Measurements from ENCODE around the gene DYRK3. TPM values are rescaled to one million over a fixed set of nuclear protein-coding genes. Genes with fewer than 3 reads are reported as not detected.
A peak's percentile ranks its signal among the peaks of the same experiment; 100 is the strongest.

The DYRK3 gene
- total RNA-seq, 1 donor from 2014 or later, result 22.7 TPM

- no peaks in the 10 kb centered on the region for H3K36me3 ChIP-seq
- H3K4me2 ChIP-seq, result peak overlapping the region; percentile 60
- H3K27ac ChIP-seq, result no peak overlapping the region
- H3K27me3 ChIP-seq, result no peaks in the 10 kb centered on the region
- H3K9ac ChIP-seq, result no peak overlapping the region
- H3K4me1 Mint-ChIP-seq, result peaks cover 78% of the 10 kb centered on the region
- DNase-seq (ENCODE audit: low spot score), result no peak
- no peak overlapping the region for H3K27ac Mint-ChIP-seq
- no peak overlapping the region for H3K4me3 ChIP-seq
- peaks cover 97% of the 10 kb centered on the region for H4K20me1 ChIP-seq (ENCODE audit: low read depth)
- H3K36me3 Mint-ChIP-seq, result peaks cover 34% of the 10 kb centered on the region
- H3K4me1 ChIP-seq, result peaks cover 40% of the 10 kb centered on the region
- H3K79me2 ChIP-seq (ENCODE audit: low read depth), result peaks cover 94% of the 10 kb centered on the region
- no peak overlapping the region for H3K4me3 Mint-ChIP-seq
- no peaks in the 10 kb centered on the region for H3F3A ChIP-seq (ENCODE audit: low read depth)
- no peaks in the 10 kb centered on the region for H3K9me3 ChIP-seq (ENCODE audit: low read depth)
- peaks cover 2% of the 10 kb centered on the region for H3K27me3 Mint-ChIP-seq (ENCODE audit: insufficient read depth, low read depth)
- no peaks in the 10 kb centered on the region for H3K9me3 Mint-ChIP-seq
- H2AFZ ChIP-seq (replicated peaks), result no peak overlapping the region
- TF ChIP-seq EZH2phosphoT487 (IDR thresholded peaks at IDR 0.05) (no peak), EZH2 (IDR thresholded peaks at IDR 0.05) (no peak)
- TF ChIP-seq, protein P1, sequence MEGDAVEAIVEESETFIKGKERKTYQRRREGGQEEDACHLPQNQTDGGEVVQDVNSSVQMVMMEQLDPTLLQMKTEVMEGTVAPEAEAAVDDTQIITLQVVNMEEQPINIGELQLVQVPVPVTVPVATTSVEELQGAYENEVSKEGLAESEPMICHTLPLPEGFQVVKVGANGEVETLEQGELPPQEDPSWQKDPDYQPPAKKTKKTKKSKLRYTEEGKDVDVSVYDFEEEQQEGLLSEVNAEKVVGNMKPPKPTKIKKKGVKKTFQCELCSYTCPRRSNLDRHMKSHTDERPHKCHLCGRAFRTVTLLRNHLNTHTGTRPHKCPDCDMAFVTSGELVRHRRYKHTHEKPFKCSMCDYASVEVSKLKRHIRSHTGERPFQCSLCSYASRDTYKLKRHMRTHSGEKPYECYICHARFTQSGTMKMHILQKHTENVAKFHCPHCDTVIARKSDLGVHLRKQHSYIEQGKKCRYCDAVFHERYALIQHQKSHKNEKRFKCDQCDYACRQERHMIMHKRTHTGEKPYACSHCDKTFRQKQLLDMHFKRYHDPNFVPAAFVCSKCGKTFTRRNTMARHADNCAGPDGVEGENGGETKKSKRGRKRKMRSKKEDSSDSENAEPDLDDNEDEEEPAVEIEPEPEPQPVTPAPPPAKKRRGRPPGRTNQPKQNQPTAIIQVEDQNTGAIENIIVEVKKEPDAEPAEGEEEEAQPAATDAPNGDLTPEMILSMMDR (IDR thresholded peaks at IDR 0.05), result no peak
Measured at GRCh38 chr1:206693592-206693991, 58.3 kb downstream of the DYRK3 start.

GRCh38 chr1:206694171-206695124 lies 59.1 kb downstream of the DYRK3 start:
- peaks cover 77% of the 10 kb centered on the region for H3K4me1 Mint-ChIP-seq
- peak; percentile 64 for DNase-seq (ENCODE audit: low spot score)
- no peak overlapping the region for H3K27ac Mint-ChIP-seq

DNA sequence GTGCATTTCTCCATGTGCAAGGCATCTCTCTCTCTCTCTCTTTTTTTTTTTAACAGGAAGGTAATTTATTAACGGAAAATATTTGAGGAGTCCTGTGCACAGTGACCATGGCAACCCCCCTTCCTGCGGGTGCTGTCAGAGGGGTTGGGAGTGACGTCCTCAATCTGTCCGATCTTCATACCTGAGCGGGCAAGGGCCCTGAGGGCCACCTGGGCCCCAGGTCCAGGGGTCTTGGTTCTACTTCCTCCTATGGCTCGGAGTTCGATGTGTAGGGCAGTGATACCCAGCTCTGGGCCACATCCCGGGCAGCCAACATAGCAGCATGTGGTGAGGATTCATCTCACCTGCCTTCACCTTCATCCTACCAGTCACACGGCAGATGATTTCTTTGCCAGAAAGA lies 60.4 kb downstream of the DYRK3 start:
- no peak overlapping the region for H3K27ac Mint-ChIP-seq
- TF ChIP-seq EZH2phosphoT487 (IDR thresholded peaks at IDR 0.05), result no peak
- TF ChIP-seq, protein P1 (IDR thresholded peaks at IDR 0.05), result no peak
- no peak for TF ChIP-seq EZH2 (IDR thresholded peaks at IDR 0.05)
- Histone ChIP-seq H3F3A (ENCODE audit: low read depth) (no peaks in the 10 kb centered on the region), H2AFZ (replicated peaks) (no peak overlapping the region), H3K79me2 (ENCODE audit: low read depth) (peaks cover 84% of the 10 kb centered on the region), H3K9ac (no peak overlapping the region), H3K27ac (no peak overlapping the region), H3K9me3 (ENCODE audit: low read depth) (no peaks in the 10 kb centered on the region), H3K4me1 (peaks cover 20% of the 10 kb centered on the region), H3K4me3 (no peak overlapping the region), H3K27me3 (no peaks in the 10 kb centered on the region), H3K36me3 (no peaks in the 10 kb centered on the region), H3K4me2 (no peak overlapping the region), H4K20me1 (ENCODE audit: low read depth) (peaks cover 97% of the 10 kb centered on the region)
- H3K4me1 Mint-ChIP-seq, result peaks cover 71% of the 10 kb centered on the region
- no peaks in the 10 kb centered on the region for H3K27me3 Mint-ChIP-seq (ENCODE audit: insufficient read depth, low read depth)
- DNase-seq (ENCODE audit: low spot score), result no peak
- peaks cover 34% of the 10 kb centered on the region for H3K36me3 Mint-ChIP-seq
- H3K4me3 Mint-ChIP-seq, result no peak overlapping the region
- H3K9me3 Mint-ChIP-seq, result no peaks in the 10 kb centered on the region

More at GRCh38 chr1:206694171-206695124, 59.1 kb downstream of the DYRK3 start:
- Mint-ChIP-seq H3K27me3 (ENCODE audit: insufficient read depth, low read depth) (no peaks in the 10 kb centered on the region), H3K36me3 (peaks cover 34% of the 10 kb centered on the region), H3K4me3 (no peak overlapping the region), H3K9me3 (no peaks in the 10 kb centered on the region)
- H3K9ac ChIP-seq, result no peak overlapping the region
- no peak for TF ChIP-seq EZH2 (IDR thresholded peaks at IDR 0.05)
- TF ChIP-seq, protein P1 (IDR thresholded peaks at IDR 0.05), result no peak
- no peak overlapping the region for H3K27ac ChIP-seq
- no peak overlapping the region for H2AFZ ChIP-seq (replicated peaks)
- H3K9me3 ChIP-seq (ENCODE audit: low read depth), result no peaks in the 10 kb centered on the region
- no peaks in the 10 kb centered on the region for H3K36me3 ChIP-seq
- H3K4me1 ChIP-seq, result peaks cover 32% of the 10 kb centered on the region
- H3K79me2 ChIP-seq (ENCODE audit: low read depth), result peaks cover 94% of the 10 kb centered on the region
- H3K4me2 ChIP-seq, result peak overlapping the region; percentile 60
- H3K4me3 ChIP-seq, result no peak overlapping the region
- H4K20me1 ChIP-seq (ENCODE audit: low read depth), result peaks cover 97% of the 10 kb centered on the region
- no peaks in the 10 kb centered on the region for H3K27me3 ChIP-seq
- H3F3A ChIP-seq (ENCODE audit: low read depth), result no peaks in the 10 kb centered on the region
